ENCODE measurements around the gene LYSMD2. TPM values are rescaled to one million over a fixed set of nuclear protein-coding genes. Genes with fewer than 3 reads are reported as not detected.

Gene LYSMD2
- total and polyA plus RNA-seq, 4 experiments from 2014 or later: 33.0 to 70.8 (median 49.1) TPM

- POLR2A ChIA-PET (ENCODE audit: partially characterized antibody): no interaction called here
- Mint-ChIP-seq H3K4me1 (peaks cover 13 to 28% (median 17%) of the 10 kb centered on the region in 4 donors), H3K27me3 (peaks cover 2 to 9% of the 10 kb centered on the region in 2 donors), H3K36me3 (peaks cover 0 to 3% of the 10 kb centered on the region in 2 donors), H3K9me3 (no peaks in the 10 kb centered on the region), H3K27ac (no peak overlapping the region), H3K4me3 (peak overlapping the region in 4 of 8 donors; percentile 5 to 40 (median 21))
- no peak overlapping the region for H3K27ac ChIP-seq (ENCODE audit: low read depth, low read length)
- no peak overlapping the region for H3K4me3 ChIP-seq (ENCODE audit: low read length in 2 of 2)
- CTCF ChIA-PET (ENCODE audit: partially characterized antibody): interaction anchor here (2.3 kb wide), 1 partner anchor 84 kb away, joined by 6 read pairs; no protein-coding TSS in a partner anchor
- DNase-seq: no peak
- intact Hi-C loops (cut with micrococcal nuclease): no loop called here
- peaks cover 13% of the 10 kb centered on the region for H3K4me1 ChIP-seq (ENCODE audit: insufficient read depth, low read length)
- no peaks in the 10 kb centered on the region for H3K9me3 ChIP-seq (ENCODE audit: control insufficient read depth in 1 of 2, low read length in 2 of 2)
- H3K27me3 ChIP-seq (ENCODE audit: insufficient read depth, low read length): no peaks in the 10 kb centered on the region
- no peaks in the 10 kb centered on the region for H3K36me3 ChIP-seq (ENCODE audit: insufficient read depth, low read length)
Measured at GRCh38 chr15:51692154-51692553, 45.3 kb downstream of the LYSMD2 start.

- H3K27ac Mint-ChIP-seq: no peak overlapping the region
Measured at GRCh38 chr15:51688863-51689262, 48.6 kb downstream of the LYSMD2 start.

GRCh38 chr15:51687565-51687964, 49.9 kb downstream of the LYSMD2 start:
- intact Hi-C loops (cut with micrococcal nuclease): no loop called here
- Mint-ChIP-seq H3K9me3 (peaks cover 0 to 3% (median 0%) of the 10 kb centered on the region in 8 donors), H3K27me3 (peaks cover 27 to 30% of the 10 kb centered on the region in 2 donors), H3K36me3 (peaks cover 0 to 3% of the 10 kb centered on the region in 2 donors), H3K4me3 (no peak overlapping the region), H3K27ac (no peak overlapping the region), H3K4me1 (peaks cover 9 to 18% (median 12%) of the 10 kb centered on the region in 4 donors)
- H3K27ac ChIP-seq (ENCODE audit: low read depth, low read length): no peak overlapping the region
- H3K27me3 ChIP-seq (ENCODE audit: insufficient read depth, low read length): peaks cover 4% of the 10 kb centered on the region
- H3K4me3 ChIP-seq (ENCODE audit: low read length in 2 of 2): no peak overlapping the region
- ChIA-PET CTCF (ENCODE audit: partially characterized antibody) (no interaction called here), POLR2A (ENCODE audit: partially characterized antibody) (no interaction called here)
- H3K4me1 ChIP-seq (ENCODE audit: insufficient read depth, low read length): peaks cover 9% of the 10 kb centered on the region
- no peak for DNase-seq
- H3K36me3 ChIP-seq (ENCODE audit: insufficient read depth, low read length): no peaks in the 10 kb centered on the region
- H3K9me3 ChIP-seq (ENCODE audit: control insufficient read depth in 1 of 2, low read length in 2 of 2): no peaks in the 10 kb centered on the region

More at GRCh38 chr15:51688863-51689262, 48.6 kb downstream of the LYSMD2 start:
- no peak overlapping the region for H3K4me3 Mint-ChIP-seq
- intact Hi-C loops (cut with micrococcal nuclease): no loop called here
- ChIA-PET POLR2A (ENCODE audit: partially characterized antibody) (no interaction called here), CTCF (ENCODE audit: partially characterized antibody) (interaction anchor here (1.5 to 1.9 kb wide), 3 partner anchors 18 to 88 kb away, joined by 5 to 8 read pairs (median 5); no protein-coding TSS in a partner anchor)
- no peak for DNase-seq
- peaks cover 13 to 28% (median 17%) of the 10 kb centered on the region in 4 donors for H3K4me1 Mint-ChIP-seq
- peaks cover 0 to 2% (median 0%) of the 10 kb centered on the region in 8 donors for H3K9me3 Mint-ChIP-seq
- H3K27me3 Mint-ChIP-seq: peaks cover 22% of the 10 kb centered on the region in 2 donors
- H3K36me3 Mint-ChIP-seq: peaks cover 0 to 3% of the 10 kb centered on the region in 2 donors
- H3K9me3 ChIP-seq (ENCODE audit: control insufficient read depth in 1 of 2, low read length in 2 of 2): no peaks in the 10 kb centered on the region
- no peak overlapping the region for H3K4me3 ChIP-seq (ENCODE audit: low read length in 2 of 2)
- H3K4me1 ChIP-seq (ENCODE audit: insufficient read depth, low read length): peaks cover 13% of the 10 kb centered on the region
- H3K27ac ChIP-seq (ENCODE audit: low read depth, low read length): no peak overlapping the region
- H3K36me3 ChIP-seq (ENCODE audit: insufficient read depth, low read length): no peaks in the 10 kb centered on the region
- peaks cover under 1% of the 10 kb centered on the region for H3K27me3 ChIP-seq (ENCODE audit: insufficient read depth, low read length)

- H3K27ac Mint-ChIP-seq: no peak within 1 kb of the TSS
- peaks cover 0 to 9% (median under 1%) of the 10 kb centered on the region in 4 donors for H3K4me1 Mint-ChIP-seq
- no peak within 1 kb of the TSS for H3K4me3 Mint-ChIP-seq
- peaks cover 36 to 43% of the 10 kb centered on the region in 2 donors for H3K27me3 Mint-ChIP-seq
- Histone ChIP-seq H3K27ac (ENCODE audit: low read depth, low read length) (no peak within 1 kb of the TSS), H3K36me3 (ENCODE audit: insufficient read depth, low read length) (no peaks in the 10 kb centered on the region), H3K4me3 (ENCODE audit: low read length in 2 of 2) (no peak within 1 kb of the TSS), H3K27me3 (ENCODE audit: insufficient read depth, low read length) (peaks cover 11% of the 10 kb centered on the region), H3K4me1 (ENCODE audit: insufficient read depth, low read length) (no peaks in the 10 kb centered on the region), H3K9me3 (ENCODE audit: control insufficient read depth in 1 of 2, low read length in 2 of 2) (no peaks in the 10 kb centered on the region)
- intact Hi-C loops (cut with micrococcal nuclease): no loop called here
- H3K9me3 Mint-ChIP-seq: peaks cover 0 to 8% (median 5%) of the 10 kb centered on the region in 8 donors
- ChIA-PET POLR2A (ENCODE audit: partially characterized antibody) (interaction anchor here (1.0 kb wide), 1 partner anchor 19 kb away, joined by 3 read pairs; no protein-coding TSS in a partner anchor), CTCF (ENCODE audit: partially characterized antibody) (interaction anchor here (2.8 kb wide), 1 partner anchor 95 kb away, joined by 10 read pairs; no protein-coding TSS in a partner anchor)
- no peaks in the 10 kb centered on the region for H3K36me3 Mint-ChIP-seq
- DNase-seq: peak; percentile 34 to 51 (median 36)
Measured at GRCh38 chr15:51681303-51681963, 56.0 kb downstream of the LYSMD2 start, which contains the start of gene SCG3. SCG3 (plus strand) TSS chr15:51681503; CDS start chr15:51681756, 253 bp downstream.

GRCh38 chr15:51680321-51680720, 57.1 kb downstream of the LYSMD2 start:
- H3K27me3 ChIP-seq (ENCODE audit: insufficient read depth, low read length): peaks cover 11% of the 10 kb centered on the region
- no peak overlapping the region for H3K4me3 ChIP-seq (ENCODE audit: low read length in 2 of 2)
- H3K9me3 ChIP-seq (ENCODE audit: control insufficient read depth in 1 of 2, low read length in 2 of 2): no peaks in the 10 kb centered on the region
- no peak overlapping the region for H3K27ac Mint-ChIP-seq
- no peaks in the 10 kb centered on the region for H3K36me3 ChIP-seq (ENCODE audit: insufficient read depth, low read length)
- intact Hi-C loops (cut with micrococcal nuclease): no loop called here
- H3K27me3 Mint-ChIP-seq: peaks cover 29 to 40% of the 10 kb centered on the region in 2 donors
- H3K36me3 Mint-ChIP-seq: no peaks in the 10 kb centered on the region
- ChIA-PET POLR2A (ENCODE audit: partially characterized antibody) (no interaction called here), CTCF (ENCODE audit: partially characterized antibody) (interaction anchor here (0.8 to 2.8 kb wide), 2 partner anchors 31 to 96 kb away, joined by 3 to 10 read pairs; no protein-coding TSS in a partner anchor)
- H3K27ac ChIP-seq (ENCODE audit: low read depth, low read length): no peak overlapping the region
- no peaks in the 10 kb centered on the region for H3K4me1 ChIP-seq (ENCODE audit: insufficient read depth, low read length)
- H3K9me3 Mint-ChIP-seq: peaks cover 0 to 8% (median 5%) of the 10 kb centered on the region in 8 donors
- peaks cover 0 to 9% (median under 1%) of the 10 kb centered on the region in 4 donors for H3K4me1 Mint-ChIP-seq
- no peak for DNase-seq
- no peak overlapping the region for H3K4me3 Mint-ChIP-seq

GRCh38 chr15:51678096-51678495, 59.4 kb downstream of the LYSMD2 start:
- ChIA-PET POLR2A (ENCODE audit: partially characterized antibody) (no interaction called here), CTCF (ENCODE audit: partially characterized antibody) (no interaction called here)
- intact Hi-C loops (cut with micrococcal nuclease): no loop called here
- peaks cover 0 to 9% (median under 1%) of the 10 kb centered on the region in 4 donors for H3K4me1 Mint-ChIP-seq
- DNase-seq: no peak
- H3K9me3 Mint-ChIP-seq: peaks cover 0 to 7% (median 4%) of the 10 kb centered on the region in 8 donors
- no peak overlapping the region for H3K27ac Mint-ChIP-seq
- no peak overlapping the region for H3K4me3 Mint-ChIP-seq
- Histone ChIP-seq H3K27me3 (ENCODE audit: insufficient read depth, low read length) (peaks cover 7% of the 10 kb centered on the region), H3K4me1 (ENCODE audit: insufficient read depth, low read length) (no peaks in the 10 kb centered on the region), H3K27ac (ENCODE audit: low read depth, low read length) (no peak overlapping the region), H3K9me3 (ENCODE audit: control insufficient read depth in 1 of 2, low read length in 2 of 2) (no peaks in the 10 kb centered on the region), H3K4me3 (ENCODE audit: low read length in 2 of 2) (no peak overlapping the region), H3K36me3 (ENCODE audit: insufficient read depth, low read length) (no peaks in the 10 kb centered on the region)
- no peaks in the 10 kb centered on the region for H3K36me3 Mint-ChIP-seq
- peaks cover 20 to 29% of the 10 kb centered on the region in 2 donors for H3K27me3 Mint-ChIP-seq

- H3K4me1 ChIP-seq (ENCODE audit: insufficient read depth, low read length): no peaks in the 10 kb centered on the region
- Mint-ChIP-seq H3K4me3 (no peak overlapping the region), H3K27me3 (peaks cover 16 to 30% of the 10 kb centered on the region in 2 donors), H3K4me1 (peaks cover 0 to 9% (median under 1%) of the 10 kb centered on the region in 4 donors), H3K36me3 (no peaks in the 10 kb centered on the region), H3K9me3 (peaks cover 0 to 7% (median 4%) of the 10 kb centered on the region in 8 donors), H3K27ac (no peak overlapping the region)
- ChIA-PET CTCF (ENCODE audit: partially characterized antibody) (no interaction called here), POLR2A (ENCODE audit: partially characterized antibody) (no interaction called here)
- no peaks in the 10 kb centered on the region for H3K36me3 ChIP-seq (ENCODE audit: insufficient read depth, low read length)
- no peak overlapping the region for H3K4me3 ChIP-seq (ENCODE audit: low read length in 2 of 2)
- intact Hi-C loops (cut with micrococcal nuclease): no loop called here
- H3K27me3 ChIP-seq (ENCODE audit: insufficient read depth, low read length): peaks cover 7% of the 10 kb centered on the region
- H3K9me3 ChIP-seq (ENCODE audit: control insufficient read depth in 1 of 2, low read length in 2 of 2): no peaks in the 10 kb centered on the region
- H3K27ac ChIP-seq (ENCODE audit: low read depth, low read length): no peak overlapping the region
- no peak for DNase-seq
Measured at GRCh38 chr15:51677452-51677851, 60.0 kb downstream of the LYSMD2 start.

Data from CD4-positive, alpha-beta memory T cell (primary cell).